SK-N-SH treated with all-trans-retinoic acid at 6 μM for 48 hours (cell line): ENCODE measurements around the gene EDIL3.

ENCODE experiments used
- ATAC-seq: fragments of 200-7000 bp; cut with Tn5 transposase; 3 replicates; pipeline ENCODE4 v1.9.1; 2020; ENCODE audit warnings: mild to moderate bottlenecking, moderate library complexity
- ARNTL ChIP-seq: fragments of 450-650 bp; formaldehyde crosslinking; IDR thresholded peaks from 2 replicates; pipeline ENCODE4 v1.5.0; 2020; ENCODE audit warnings: low read depth, mild to moderate bottlenecking, moderate library complexity, borderline replicate concordance
- BACH2 ChIP-seq: fragments of 250-450 bp; sonication (Bioruptor Pico); IDR thresholded peaks from 2 replicates; pipeline ENCODE4 v1.9.0; 2021; ENCODE audit warnings: mild to moderate bottlenecking, borderline replicate concordance
- CSDC2 ChIP-seq: fragments of 250-450 bp; sonication (Bioruptor Pico); IDR thresholded peaks from 2 replicates; pipeline ENCODE4 v1.5.0; 2020; ENCODE audit warnings: mild to moderate bottlenecking, moderate library complexity
- ESRRG ChIP-seq: fragments of 250-450 bp; sonication (Bioruptor Pico); IDR thresholded peaks from 2 replicates; pipeline ENCODE4 v1.6.1; 2021; ENCODE audit warnings: mild to moderate bottlenecking
- GLIS3 ChIP-seq: fragments of 250-450 bp; sonication (Bioruptor Pico); IDR thresholded peaks from 2 replicates; pipeline ENCODE4 v1.5.0; 2020; ENCODE audit warnings: mild to moderate bottlenecking, moderate library complexity
- ISL1 ChIP-seq: fragments of 250-450 bp; sonication (Bioruptor Pico); IDR thresholded peaks from 2 replicates; pipeline ENCODE4 v2.1.2; 2022; ENCODE audit warnings: mild to moderate bottlenecking, moderate library complexity
- OSR1 ChIP-seq: fragments of 250-450 bp; sonication (Bioruptor Pico); IDR thresholded peaks from 2 replicates; pipeline ENCODE4 v1.8.0; 2022; ENCODE audit warnings: moderate library complexity, mild to moderate bottlenecking, inconsistent platforms
- PPARA ChIP-seq: fragments of 250-450 bp; sonication (Bioruptor Pico); IDR thresholded peaks from 2 replicates; pipeline ENCODE4 v1.5.0; 2020; ENCODE audit warnings: mild to moderate bottlenecking, borderline replicate concordance
- RARB ChIP-seq: fragments of 250-450 bp; sonication (Bioruptor Pico); IDR thresholded peaks from 2 replicates; pipeline ENCODE4 v1.8.0; 2021; ENCODE audit warnings: mild to moderate bottlenecking, moderate library complexity
- SNAI2 ChIP-seq: fragments of 250-450 bp; sonication (Bioruptor Pico); IDR thresholded peaks from 2 replicates; pipeline ENCODE4 v1.5.0; 2020; ENCODE audit warnings: mild to moderate bottlenecking, moderate library complexity
- TCF4 ChIP-seq: fragments of 250-450 bp; sonication (Bioruptor Pico); IDR thresholded peaks from 2 replicates; pipeline ENCODE4 v1.8.0; 2021; ENCODE audit warnings: mild to moderate bottlenecking, moderate library complexity, borderline replicate concordance
- TOX ChIP-seq: fragments of 250-450 bp; sonication (Bioruptor Pico); IDR thresholded peaks from 2 replicates; pipeline ENCODE4 v1.8.0; 2021; ENCODE audit warnings: mild to moderate bottlenecking, moderate library complexity, borderline replicate concordance
- ZC3H10 ChIP-seq: fragments of 250-450 bp; sonication (Bioruptor Pico); IDR thresholded peaks from 2 replicates; pipeline ENCODE4 v1.5.1; 2021; ENCODE audit warnings: mild to moderate bottlenecking, moderate library complexity
- ZFP3 ChIP-seq: fragments of 250-450 bp; sonication (Bioruptor Pico); IDR thresholded peaks from 2 replicates; pipeline ENCODE4 v1.5.0; 2020; ENCODE audit warnings: mild to moderate bottlenecking, moderate library complexity
- ZNF70 ChIP-seq: fragments of 450-650 bp; formaldehyde crosslinking; IDR thresholded peaks from 2 replicates; pipeline ENCODE4 v1.5.0; 2020; ENCODE audit warnings: mild to moderate bottlenecking, moderate library complexity
- ZNF8 ChIP-seq: fragments of 450-650 bp; formaldehyde crosslinking; IDR thresholded peaks from 2 replicates; pipeline ENCODE4 v1.5.0; 2020; ENCODE audit warnings: mild to moderate bottlenecking, moderate library complexity
- TF ChIP-seq, protein P1 (sequence below): fragments of 250-450 bp; sonication (Bioruptor Pico); IDR thresholded peaks from 2 replicates; pipeline ENCODE4 v1.5.1; 2020; ENCODE audit warnings: low read depth, mild to moderate bottlenecking, moderate library complexity
- TF ChIP-seq, protein P2 (sequence below): fragments of 250-450 bp; sonication (Bioruptor Pico); IDR thresholded peaks from 2 replicates; pipeline ENCODE4 v1.8.0; 2020; ENCODE audit warnings: mild to moderate bottlenecking, moderate library complexity, borderline replicate concordance
- TF ChIP-seq, protein P3 (sequence below): fragments of 250-450 bp; sonication (Bioruptor Pico); IDR thresholded peaks from 2 replicates; pipeline ENCODE4 v1.5.0; 2020; ENCODE audit warnings: mild to moderate bottlenecking, moderate library complexity
- TF ChIP-seq, protein P4 (sequence below): fragments of 250-450 bp; sonication (Bioruptor Pico); IDR thresholded peaks from 2 replicates; pipeline ENCODE4 v1.5.1; 2021; ENCODE audit warnings: mild to moderate bottlenecking, moderate library complexity

The EDIL3 gene

DNA sequence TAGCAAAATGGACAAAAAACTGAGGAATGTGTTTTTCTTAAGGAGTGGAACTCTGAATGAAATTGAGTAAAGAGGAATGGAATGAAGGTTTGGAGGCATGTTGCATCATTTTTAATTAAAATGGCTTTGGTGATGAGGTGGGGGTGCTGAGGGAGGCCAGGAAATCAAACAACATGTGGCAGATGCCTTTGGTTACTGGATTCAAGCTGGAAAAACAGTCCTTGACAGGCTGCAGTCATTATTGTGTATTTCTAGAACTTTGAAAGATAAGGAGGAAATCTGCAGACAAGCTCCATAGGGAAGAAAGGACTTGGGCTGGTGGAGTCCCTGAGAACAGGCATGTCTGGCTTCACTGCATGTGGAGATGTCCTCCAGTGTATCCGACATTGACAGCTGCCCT is 460.5 kb downstream of the EDIL3 start:
- peak; percentile 25; the same call in 2 of the 3 replicates for ATAC-seq
- TF ChIP-seq TCF4 (no peak), ISL1 (CRISPR knock-in tag) (no peak), BACH2 (no peak), OSR1 (CRISPR knock-in tag) (no peak), TOX (CRISPR knock-in tag) (no peak), ESRRG (no peak), ARNTL (CRISPR knock-in tag) (no peak)
- TF ChIP-seq, protein P1, sequence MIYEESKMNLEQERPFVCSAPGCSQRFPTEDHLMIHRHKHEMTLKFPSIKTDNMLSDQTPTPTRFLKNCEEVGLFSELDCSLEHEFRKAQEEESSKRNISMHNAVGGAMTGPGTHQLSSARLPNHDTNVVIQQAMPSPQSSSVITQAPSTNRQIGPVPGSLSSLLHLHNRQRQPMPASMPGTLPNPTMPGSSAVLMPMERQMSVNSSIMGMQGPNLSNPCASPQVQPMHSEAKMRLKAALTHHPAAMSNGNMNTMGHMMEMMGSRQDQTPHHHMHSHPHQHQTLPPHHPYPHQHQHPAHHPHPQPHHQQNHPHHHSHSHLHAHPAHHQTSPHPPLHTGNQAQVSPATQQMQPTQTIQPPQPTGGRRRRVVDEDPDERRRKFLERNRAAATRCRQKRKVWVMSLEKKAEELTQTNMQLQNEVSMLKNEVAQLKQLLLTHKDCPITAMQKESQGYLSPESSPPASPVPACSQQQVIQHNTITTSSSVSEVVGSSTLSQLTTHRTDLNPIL (CRISPR knock-in tag) = no peak
- TF ChIP-seq, protein P2, sequence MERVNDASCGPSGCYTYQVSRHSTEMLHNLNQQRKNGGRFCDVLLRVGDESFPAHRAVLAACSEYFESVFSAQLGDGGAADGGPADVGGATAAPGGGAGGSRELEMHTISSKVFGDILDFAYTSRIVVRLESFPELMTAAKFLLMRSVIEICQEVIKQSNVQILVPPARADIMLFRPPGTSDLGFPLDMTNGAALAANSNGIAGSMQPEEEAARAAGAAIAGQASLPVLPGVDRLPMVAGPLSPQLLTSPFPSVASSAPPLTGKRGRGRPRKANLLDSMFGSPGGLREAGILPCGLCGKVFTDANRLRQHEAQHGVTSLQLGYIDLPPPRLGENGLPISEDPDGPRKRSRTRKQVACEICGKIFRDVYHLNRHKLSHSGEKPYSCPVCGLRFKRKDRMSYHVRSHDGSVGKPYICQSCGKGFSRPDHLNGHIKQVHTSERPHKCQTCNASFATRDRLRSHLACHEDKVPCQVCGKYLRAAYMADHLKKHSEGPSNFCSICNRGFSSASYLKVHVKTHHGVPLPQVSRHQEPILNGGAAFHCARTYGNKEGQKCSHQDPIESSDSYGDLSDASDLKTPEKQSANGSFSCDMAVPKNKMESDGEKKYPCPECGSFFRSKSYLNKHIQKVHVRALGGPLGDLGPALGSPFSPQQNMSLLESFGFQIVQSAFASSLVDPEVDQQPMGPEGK = no peak
- TF ChIP-seq, protein P3, sequence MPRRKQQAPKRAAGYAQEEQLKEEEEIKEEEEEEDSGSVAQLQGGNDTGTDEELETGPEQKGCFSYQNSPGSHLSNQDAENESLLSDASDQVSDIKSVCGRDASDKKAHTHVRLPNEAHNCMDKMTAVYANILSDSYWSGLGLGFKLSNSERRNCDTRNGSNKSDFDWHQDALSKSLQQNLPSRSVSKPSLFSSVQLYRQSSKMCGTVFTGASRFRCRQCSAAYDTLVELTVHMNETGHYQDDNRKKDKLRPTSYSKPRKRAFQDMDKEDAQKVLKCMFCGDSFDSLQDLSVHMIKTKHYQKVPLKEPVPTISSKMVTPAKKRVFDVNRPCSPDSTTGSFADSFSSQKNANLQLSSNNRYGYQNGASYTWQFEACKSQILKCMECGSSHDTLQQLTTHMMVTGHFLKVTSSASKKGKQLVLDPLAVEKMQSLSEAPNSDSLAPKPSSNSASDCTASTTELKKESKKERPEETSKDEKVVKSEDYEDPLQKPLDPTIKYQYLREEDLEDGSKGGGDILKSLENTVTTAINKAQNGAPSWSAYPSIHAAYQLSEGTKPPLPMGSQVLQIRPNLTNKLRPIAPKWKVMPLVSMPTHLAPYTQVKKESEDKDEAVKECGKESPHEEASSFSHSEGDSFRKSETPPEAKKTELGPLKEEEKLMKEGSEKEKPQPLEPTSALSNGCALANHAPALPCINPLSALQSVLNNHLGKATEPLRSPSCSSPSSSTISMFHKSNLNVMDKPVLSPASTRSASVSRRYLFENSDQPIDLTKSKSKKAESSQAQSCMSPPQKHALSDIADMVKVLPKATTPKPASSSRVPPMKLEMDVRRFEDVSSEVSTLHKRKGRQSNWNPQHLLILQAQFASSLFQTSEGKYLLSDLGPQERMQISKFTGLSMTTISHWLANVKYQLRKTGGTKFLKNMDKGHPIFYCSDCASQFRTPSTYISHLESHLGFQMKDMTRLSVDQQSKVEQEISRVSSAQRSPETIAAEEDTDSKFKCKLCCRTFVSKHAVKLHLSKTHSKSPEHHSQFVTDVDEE = no peak
- TF ChIP-seq, protein P4, sequence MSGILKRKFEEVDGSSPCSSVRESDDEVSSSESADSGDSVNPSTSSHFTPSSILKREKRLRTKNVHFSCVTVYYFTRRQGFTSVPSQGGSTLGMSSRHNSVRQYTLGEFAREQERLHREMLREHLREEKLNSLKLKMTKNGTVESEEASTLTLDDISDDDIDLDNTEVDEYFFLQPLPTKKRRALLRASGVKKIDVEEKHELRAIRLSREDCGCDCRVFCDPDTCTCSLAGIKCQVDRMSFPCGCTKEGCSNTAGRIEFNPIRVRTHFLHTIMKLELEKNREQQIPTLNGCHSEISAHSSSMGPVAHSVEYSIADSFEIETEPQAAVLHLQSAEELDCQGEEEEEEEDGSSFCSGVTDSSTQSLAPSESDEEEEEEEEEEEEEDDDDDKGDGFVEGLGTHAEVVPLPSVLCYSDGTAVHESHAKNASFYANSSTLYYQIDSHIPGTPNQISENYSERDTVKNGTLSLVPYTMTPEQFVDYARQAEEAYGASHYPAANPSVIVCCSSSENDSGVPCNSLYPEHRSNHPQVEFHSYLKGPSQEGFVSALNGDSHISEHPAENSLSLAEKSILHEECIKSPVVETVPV (CRISPR knock-in tag) = no peak

DNA sequence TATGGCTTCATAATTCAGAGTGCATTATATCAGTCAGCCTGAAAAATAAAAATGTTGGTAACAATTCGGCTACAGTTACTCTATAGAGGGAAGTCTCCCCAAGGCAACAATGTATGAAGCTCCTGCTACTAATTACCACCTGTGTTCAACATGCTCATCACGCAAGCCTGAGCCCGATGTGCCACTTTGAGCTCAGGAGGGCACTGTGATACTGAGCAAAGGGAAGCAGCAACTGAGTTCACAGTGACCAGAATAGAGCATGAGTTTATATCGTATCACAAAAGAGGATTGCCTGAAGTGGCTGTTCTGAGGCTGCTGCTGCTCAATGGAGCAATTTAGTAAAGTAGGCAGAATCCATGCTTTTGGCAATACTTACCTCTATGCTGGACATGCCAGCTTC is 462.0 kb downstream of the EDIL3 start:
- no peak for ATAC-seq
- TF ChIP-seq ZNF8 (CRISPR knock-in tag) = no peak
- no peak for TF ChIP-seq PPARA (CRISPR knock-in tag)
- TF ChIP-seq ARNTL (CRISPR knock-in tag) = no peak
- TF ChIP-seq, all 23 proteins: peak for 0

DNA sequence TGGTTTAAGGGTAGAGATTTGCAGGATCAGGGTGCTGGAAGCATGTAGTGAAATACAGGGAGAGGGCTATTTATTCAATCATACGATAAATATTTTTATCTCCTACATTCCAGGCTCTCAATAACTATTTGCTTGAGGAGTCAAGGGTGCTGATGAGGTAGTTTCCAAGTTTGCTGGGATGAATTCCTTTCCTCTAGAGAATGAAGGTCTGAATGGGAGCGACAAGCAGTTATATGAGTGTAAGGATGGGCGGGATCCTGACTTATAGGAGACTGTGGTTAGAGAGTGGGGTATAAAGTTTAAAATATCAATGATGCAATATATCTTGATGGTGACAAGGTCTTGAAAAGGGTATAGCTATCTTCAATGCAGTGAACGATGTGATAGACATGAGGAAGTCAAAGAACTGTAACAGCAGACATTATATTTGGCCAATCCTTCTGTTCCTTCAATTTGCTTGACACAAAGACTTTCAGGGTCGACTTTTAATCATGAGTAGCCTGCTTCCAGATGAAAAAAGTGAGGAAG is 462.9 kb downstream of the EDIL3 start:
- no peak for ATAC-seq

More for the DNA sequence above, 462.9 kb downstream of the EDIL3 start:
- TF ChIP-seq RARB (CRISPR knock-in tag) = no peak
- TF ChIP-seq, protein P2 = no peak
- no peak for TF ChIP-seq OSR1 (CRISPR knock-in tag)
- TF ChIP-seq CSDC2 (CRISPR knock-in tag) = no peak
- TF ChIP-seq ZNF8 (CRISPR knock-in tag) = no peak
- no peak for TF ChIP-seq BACH2
- no peak for TF ChIP-seq SNAI2 (CRISPR knock-in tag)
- no peak for TF ChIP-seq GLIS3 (CRISPR knock-in tag)
- TF ChIP-seq TCF4 = no peak
- no peak for TF ChIP-seq ZNF70 (CRISPR knock-in tag)
- TF ChIP-seq ISL1 (CRISPR knock-in tag) = no peak
- no peak for TF ChIP-seq ZFP3 (CRISPR knock-in tag)
- TF ChIP-seq ZC3H10 = no peak
